Stimulated activated memory B cell treated with anti-CD40 and anti-IgM and Interleukin-4, amounts not matched to agents 10 μg/mL and 1 μg/mL and 100 μg/mL, for 72 hours (primary cell): ENCODE data around the gene ZNF668.
"Not testable (repeated sequence)": the region's sequence is repeated elsewhere in the genome, so short reads cannot be mapped to it uniquely, and the experiment has no call there.

Experiments
- ATAC-seq: fragments of 150-1000 bp; cut with Tn5 transposase; 2 replicates; pipeline ENCODE4 v1.10.0; 2021
- H3K27ac Mint-ChIP-seq: one replicate; pipeline ENCODE4 v1.8.0; 2022; ENCODE audit warnings: mild to moderate bottlenecking, mixed read lengths
- H3K27me3 Mint-ChIP-seq: one replicate; pipeline ENCODE4 v1.8.0; 2022; ENCODE audit warnings: mixed read lengths
- H3K36me3 Mint-ChIP-seq: one replicate; pipeline ENCODE4 v1.8.0; 2022; ENCODE audit warnings: mixed read lengths
- H3K4me1 Mint-ChIP-seq: one replicate; pipeline ENCODE4 v1.8.0; 2022; ENCODE audit warnings: mixed read lengths
- H3K4me3 Mint-ChIP-seq: one replicate; pipeline ENCODE4 v1.8.0; 2022; ENCODE audit warnings: mild to moderate bottlenecking, moderate library complexity, mixed read lengths
- H3K9me3 Mint-ChIP-seq: one replicate; pipeline ENCODE4 v1.8.0; 2022; ENCODE audit warnings: mixed read lengths

Gene ZNF668

GRCh38 chr16:31023627-31024226 is 50.3 kb downstream of the ZNF668 start:
- Mint-ChIP-seq H3K4me1 (no peaks in the 10 kb centered on the region), H3K27ac (no peak overlapping the region)

DNA sequence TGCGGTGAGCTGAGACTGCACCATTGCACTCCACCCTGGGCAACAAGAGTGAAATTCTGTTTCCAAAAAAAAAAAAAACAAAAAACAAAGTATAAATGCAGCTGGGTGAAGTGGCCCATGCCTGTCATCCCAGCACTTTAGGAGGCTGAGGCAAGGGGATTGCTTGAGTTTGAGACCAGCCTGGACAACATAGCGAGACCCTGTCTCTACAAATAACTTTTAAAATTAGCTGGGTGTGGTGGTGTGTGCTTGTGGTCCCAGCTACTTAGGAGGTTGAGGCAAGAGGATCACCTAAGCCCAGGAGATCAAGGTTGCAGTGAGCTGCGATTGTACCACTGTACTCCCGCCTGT is 50.8 kb downstream of the ZNF668 start:
- H3K27me3 Mint-ChIP-seq: no peaks in the 10 kb centered on the region
- no peak overlapping the region for H3K4me3 Mint-ChIP-seq
- no peaks in the 10 kb centered on the region for H3K36me3 Mint-ChIP-seq
- no peaks in the 10 kb centered on the region for H3K4me1 Mint-ChIP-seq
- no peaks in the 10 kb centered on the region for H3K9me3 Mint-ChIP-seq
- no peak for ATAC-seq
- H3K27ac Mint-ChIP-seq: no peak overlapping the region

More at GRCh38 chr16:31023627-31024226, 50.3 kb downstream of the ZNF668 start:
- no peak for ATAC-seq
- Mint-ChIP-seq H3K4me3 (no peak overlapping the region), H3K36me3 (no peaks in the 10 kb centered on the region), H3K9me3 (no peaks in the 10 kb centered on the region), H3K27me3 (no peaks in the 10 kb centered on the region)

GRCh38 chr16:31022544-31023251 is 51.3 kb downstream of the ZNF668 start:
- no peaks in the 10 kb centered on the region for H3K36me3 Mint-ChIP-seq
- H3K27ac Mint-ChIP-seq: no peak overlapping the region
- no peaks in the 10 kb centered on the region for H3K9me3 Mint-ChIP-seq
- H3K4me3 Mint-ChIP-seq: no peak overlapping the region
- no peak for ATAC-seq
- no peaks in the 10 kb centered on the region for H3K27me3 Mint-ChIP-seq
- no peaks in the 10 kb centered on the region for H3K4me1 Mint-ChIP-seq

GRCh38 chr16:31020536-31020935 is 53.5 kb downstream of the ZNF668 start:
- no peak overlapping the region for H3K4me3 Mint-ChIP-seq
- no peak overlapping the region for H3K27ac Mint-ChIP-seq

DNA sequence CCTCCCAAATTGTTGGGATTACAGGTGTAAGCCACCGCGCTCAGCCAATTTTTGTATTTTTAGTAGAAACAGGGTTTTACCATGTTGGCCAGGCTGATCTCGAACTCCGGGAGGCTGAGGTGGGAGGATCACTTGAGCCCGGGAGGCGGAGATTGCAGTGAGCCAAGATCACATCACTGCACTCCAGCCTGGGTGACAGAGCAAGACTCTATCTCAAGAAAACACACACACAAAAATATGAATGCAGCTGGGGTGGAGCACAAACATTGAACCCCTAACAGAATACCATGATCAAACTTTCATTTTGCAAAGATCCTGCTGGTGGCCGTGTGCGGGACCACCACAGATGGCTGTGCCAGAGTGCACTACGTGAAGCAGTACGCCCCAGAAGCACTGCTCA is 56.3 kb downstream of the ZNF668 start:
- peaks cover 21% of the 10 kb centered on the region for H3K27me3 Mint-ChIP-seq
- not testable (repeated sequence) for H3K36me3 Mint-ChIP-seq, H3K27ac Mint-ChIP-seq, H3K4me3 Mint-ChIP-seq, ATAC-seq, H3K9me3 Mint-ChIP-seq, H3K4me1 Mint-ChIP-seq

More at GRCh38 chr16:31020536-31020935, 53.5 kb downstream of the ZNF668 start:
- Mint-ChIP-seq H3K4me1 (no peaks in the 10 kb centered on the region), H3K9me3 (no peaks in the 10 kb centered on the region), H3K36me3 (no peaks in the 10 kb centered on the region), H3K27me3 (peaks cover 7% of the 10 kb centered on the region)
- no peak for ATAC-seq

DNA sequence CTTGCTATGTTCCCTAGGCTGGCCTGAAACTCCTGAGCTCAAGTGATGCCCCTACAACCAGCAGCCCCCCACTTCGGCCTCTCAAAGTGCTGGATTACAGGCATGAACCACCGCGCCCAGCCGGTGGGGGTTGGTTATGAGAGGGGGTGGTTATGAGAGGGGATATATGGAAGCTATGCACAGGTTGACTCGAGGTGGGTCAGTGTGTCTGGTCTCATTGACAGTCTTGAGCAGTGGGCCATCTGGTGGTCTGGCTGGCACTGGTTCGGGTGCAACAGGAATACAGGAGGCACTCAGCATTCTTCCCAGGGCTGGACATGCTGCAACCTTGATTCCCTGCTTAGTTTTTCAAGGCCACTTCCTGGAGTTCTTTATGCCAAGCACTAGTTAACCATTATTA is 58.0 kb downstream of the ZNF668 start:
- H3K27ac Mint-ChIP-seq: no peak overlapping the region
- H3K36me3 Mint-ChIP-seq: no peaks in the 10 kb centered on the region
- peaks cover 39% of the 10 kb centered on the region for H3K27me3 Mint-ChIP-seq
- H3K4me3 Mint-ChIP-seq: no peak overlapping the region
- no peaks in the 10 kb centered on the region for H3K9me3 Mint-ChIP-seq
- ATAC-seq: no peak
- peaks cover 16% of the 10 kb centered on the region for H3K4me1 Mint-ChIP-seq

DNA sequence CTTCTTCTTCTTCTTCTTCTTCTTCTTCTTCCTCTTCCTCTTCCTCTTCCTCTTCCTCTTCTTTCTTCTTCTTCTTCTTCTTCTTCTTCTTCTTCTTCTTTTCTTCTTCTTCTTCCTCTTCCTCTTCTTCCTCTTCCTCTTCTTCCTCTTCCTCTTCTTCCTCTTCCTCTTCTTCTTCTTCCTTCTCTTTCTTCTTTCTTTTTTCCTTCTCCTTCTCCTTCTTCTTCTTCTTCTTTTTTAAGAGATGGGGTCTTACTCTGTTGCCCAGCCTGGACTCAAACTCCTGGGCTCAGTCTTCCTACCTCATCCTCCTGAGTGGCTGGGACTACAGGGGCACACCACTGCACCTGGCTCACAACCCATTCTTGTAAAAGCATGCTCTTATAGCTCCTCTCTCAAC is 60.7 kb downstream of the ZNF668 start:
- Mint-ChIP-seq H3K27me3 (peaks cover 61% of the 10 kb centered on the region), H3K4me1 (peaks cover 16% of the 10 kb centered on the region), H3K27ac (peak overlapping the region; percentile 5)
- H3K9me3 Mint-ChIP-seq, H3K36me3 Mint-ChIP-seq, ATAC-seq, H3K4me3 Mint-ChIP-seq: not testable (repeated sequence)

- H3K4me3 Mint-ChIP-seq, H3K36me3 Mint-ChIP-seq, ATAC-seq, H3K9me3 Mint-ChIP-seq, H3K27ac Mint-ChIP-seq: not testable (repeated sequence)
- Mint-ChIP-seq H3K27me3 (peaks cover 73% of the 10 kb centered on the region), H3K4me1 (peaks cover 16% of the 10 kb centered on the region)
These were observed 62.2 kb downstream of the ZNF668 start for GRCh38 chr16:31011815-31012214.
